SK-N-SH treated with all-trans-retinoic acid at 6 μM for 48 hours (cell line): ENCODE results near the gene MAD2L1.

Experiments
- ATAC-seq: fragments of 200-7000 bp; cut with Tn5 transposase; 3 replicates; pipeline ENCODE4 v1.9.1; 2020; ENCODE audit warnings: mild to moderate bottlenecking, moderate library complexity
- ARNTL ChIP-seq: fragments of 450-650 bp; formaldehyde crosslinking; IDR thresholded peaks from 2 replicates; pipeline ENCODE4 v1.5.0; 2020; ENCODE audit warnings: low read depth, mild to moderate bottlenecking, moderate library complexity, borderline replicate concordance
- CSDC2 ChIP-seq: fragments of 250-450 bp; sonication (Bioruptor Pico); IDR thresholded peaks from 2 replicates; pipeline ENCODE4 v1.5.0; 2020; ENCODE audit warnings: mild to moderate bottlenecking, moderate library complexity
- CSRNP3 ChIP-seq: fragments of 250-450 bp; sonication (Bioruptor Pico); IDR thresholded peaks from 2 replicates; pipeline ENCODE4 v1.5.1; 2021; ENCODE audit warnings: mild to moderate bottlenecking, moderate library complexity
- ESRRG ChIP-seq: fragments of 250-450 bp; sonication (Bioruptor Pico); IDR thresholded peaks from 2 replicates; pipeline ENCODE4 v1.6.1; 2021; ENCODE audit warnings: mild to moderate bottlenecking
- GLIS3 ChIP-seq: fragments of 250-450 bp; sonication (Bioruptor Pico); IDR thresholded peaks from 2 replicates; pipeline ENCODE4 v1.5.0; 2020; ENCODE audit warnings: mild to moderate bottlenecking, moderate library complexity
- PATZ1 ChIP-seq: fragments of 250-450 bp; sonication (Bioruptor Pico); IDR thresholded peaks from 2 replicates; pipeline ENCODE4 v1.8.0; 2020; ENCODE audit warnings: mild to moderate bottlenecking, moderate library complexity, borderline replicate concordance
- POU6F1 ChIP-seq: fragments of 250-450 bp; sonication (Bioruptor Pico); IDR thresholded peaks from 2 replicates; pipeline ENCODE4 v1.8.0; 2021; ENCODE audit warnings: low read depth, mild to moderate bottlenecking, moderate library complexity, borderline replicate concordance
- PPARA ChIP-seq: fragments of 250-450 bp; sonication (Bioruptor Pico); IDR thresholded peaks from 2 replicates; pipeline ENCODE4 v1.5.0; 2020; ENCODE audit warnings: mild to moderate bottlenecking, borderline replicate concordance
- SNAI2 ChIP-seq: fragments of 250-450 bp; sonication (Bioruptor Pico); IDR thresholded peaks from 2 replicates; pipeline ENCODE4 v1.5.0; 2020; ENCODE audit warnings: mild to moderate bottlenecking, moderate library complexity
- TCF4 ChIP-seq: fragments of 250-450 bp; sonication (Bioruptor Pico); IDR thresholded peaks from 2 replicates; pipeline ENCODE4 v1.8.0; 2021; ENCODE audit warnings: mild to moderate bottlenecking, moderate library complexity, borderline replicate concordance
- TSHZ2 ChIP-seq: fragments of 250-450 bp; sonication (Bioruptor Pico); IDR thresholded peaks from 2 replicates; pipeline ENCODE4 v1.5.0; 2020; ENCODE audit warnings: mild to moderate bottlenecking, moderate library complexity
- ZC3H10 ChIP-seq: fragments of 250-450 bp; sonication (Bioruptor Pico); IDR thresholded peaks from 2 replicates; pipeline ENCODE4 v1.5.1; 2021; ENCODE audit warnings: mild to moderate bottlenecking, moderate library complexity
- ZFP3 ChIP-seq: fragments of 250-450 bp; sonication (Bioruptor Pico); IDR thresholded peaks from 2 replicates; pipeline ENCODE4 v1.5.0; 2020; ENCODE audit warnings: mild to moderate bottlenecking, moderate library complexity
- ZFP30 ChIP-seq: fragments of 450-650 bp; formaldehyde crosslinking; IDR thresholded peaks from 2 replicates; pipeline ENCODE4 v1.5.0; 2022; ENCODE audit warnings: mild to moderate bottlenecking, moderate library complexity
- ZNF565 ChIP-seq: fragments of 450-650 bp; formaldehyde crosslinking; conservative IDR thresholded peaks from 2 replicates; pipeline ENCODE4 v1.5.0; 2020; ENCODE audit warnings: low read depth, mild to moderate bottlenecking, moderate library complexity
- ZNF70 ChIP-seq: fragments of 450-650 bp; formaldehyde crosslinking; IDR thresholded peaks from 2 replicates; pipeline ENCODE4 v1.5.0; 2020; ENCODE audit warnings: mild to moderate bottlenecking, moderate library complexity
- ZNF8 ChIP-seq: fragments of 450-650 bp; formaldehyde crosslinking; IDR thresholded peaks from 2 replicates; pipeline ENCODE4 v1.5.0; 2020; ENCODE audit warnings: mild to moderate bottlenecking, moderate library complexity

MAD2L1 gene

GRCh38 chr4:120052856-120053255, 13.8 kb downstream of the MAD2L1 start:
- TF ChIP-seq CSRNP3 (CRISPR knock-in tag) (no peak), TSHZ2 (CRISPR knock-in tag) (no peak), ZFP30 (CRISPR knock-in tag) (no peak), POU6F1 (CRISPR knock-in tag) (no peak), GLIS3 (no peak), CSDC2 (no peak), PATZ1 (CRISPR knock-in tag) (no peak), ZNF70 (CRISPR knock-in tag) (no peak), ZC3H10 (CRISPR knock-in tag) (no peak), PPARA (CRISPR knock-in tag) (no peak), ESRRG (no peak), ZNF8 (no peak), TCF4 (CRISPR knock-in tag) (no peak), ZNF565 (CRISPR knock-in tag) (no peak), ARNTL (CRISPR knock-in tag) (no peak), ZFP3 (CRISPR knock-in tag) (no peak), SNAI2 (CRISPR knock-in tag) (no peak)
- TF ChIP-seq, all 23 proteins: peak for 0
- ATAC-seq = peak; percentile 10; the same call in 2 of the 3 replicates

GRCh38 chr4:120051253-120051652, 15.4 kb downstream of the MAD2L1 start:
- no peak for ATAC-seq
- TF ChIP-seq TSHZ2 (CRISPR knock-in tag) (no peak), ZFP30 (CRISPR knock-in tag) (no peak), ZC3H10 (CRISPR knock-in tag) (no peak), ESRRG (no peak), POU6F1 (CRISPR knock-in tag) (no peak), PATZ1 (CRISPR knock-in tag) (no peak), ZNF565 (CRISPR knock-in tag) (no peak), CSDC2 (no peak)
